Sigmoid colon (tissue), 7 donors: ENCODE measurements around the gene CACNA1C. TPM values are rescaled to one million over a fixed set of nuclear protein-coding genes. Genes with fewer than 3 reads are reported as not detected.
A peak's percentile ranks its signal among the peaks of the same experiment; 100 is the strongest.

Source experiments
- DNase-seq: peaks from one replicate; pipeline ENCODE4 v3.0.0-alpha.2; 2019
- H3K27ac ChIP-seq, 4 donors: fragments of 200-600 bp; sonication (generic); one replicate each; pipeline ENCODE4 v1.5.1; 2016 to 2019; ENCODE audit warnings: mild to moderate bottlenecking in 1 of 4
- H3K27me3 ChIP-seq, 3 donors: fragments of 200-600 bp; sonication (generic); one replicate each; pipeline ENCODE4 v1.5.1; 2019; ENCODE audit warnings: mild to moderate bottlenecking in 1 of 3
- H3K36me3 ChIP-seq, 4 donors: fragments of 200-600 bp; sonication (generic); one replicate each; pipeline ENCODE4 v1.5.1; 2016 to 2019
- H3K4me1 ChIP-seq, 4 donors: fragments of 200-600 bp; sonication (generic); one replicate each; pipeline ENCODE4 v1.5.1; 2017 to 2019
- H3K4me3 ChIP-seq, 4 donors: fragments of 200-600 bp; sonication (generic); one replicate each; pipeline ENCODE4 v1.5.1; 2017 to 2019; ENCODE audit warnings: mild to moderate bottlenecking in 2 of 4, moderate library complexity in 1 of 4
- H3K9me3 ChIP-seq, 4 donors: fragments of 200-600 bp in 3 of 4; sonication (generic) in 3 of 4; one replicate each; pipeline versions ENCODE4 v1.5.1 to v1.6.1; 2013 to 2019
- EP300 ChIP-seq, 4 donors: sonication (generic); formaldehyde crosslinking; IDR thresholded peaks; one replicate each; pipeline ENCODE4 v1.6.1; 2017; ENCODE audit warnings: antibody characterized with exemption in 4 of 4
- POLR2A ChIP-seq, 2 donors: fragments of 450-650 bp; IDR thresholded peaks; one replicate each; pipeline ENCODE4 v1.6.1; 2016; ENCODE audit warnings: antibody characterized with exemption in 2 of 2, mild to moderate bottlenecking in 2 of 2, moderate library complexity in 2 of 2
- POLR2AphosphoS5 ChIP-seq, 4 donors: sonication (generic); formaldehyde crosslinking; IDR thresholded peaks; one replicate each; pipeline ENCODE4 v1.6.1; 2017; ENCODE audit warnings: antibody characterized with exemption in 4 of 4
- WGBS, 2 donors: extraction: QIAGEN DNeasy Blood & Tissue Kit; methylation state at CpG; one replicate each; pipeline ENCODE4 v1.1.7; 2013; 5-methylcytosine and 5-hydroxymethylcytosine counted together
- intact Hi-C: fragments of 100-400 bp; cut with DNase I; formaldehyde crosslinking; loops from one replicate; pipeline ENCODE4 v1.15.1; 2023
- polyA plus RNA-seq, 3 donors: library from polyadenylated mRNA; stranded (reverse); fragments of 200-250 nt; gene quantifications; one replicate each; pipeline ENCODE4 v1.2.3, GENCODE V29; 2013
- total RNA-seq, 4 donors: library from RNA; depleted of rRNA; stranded (reverse); fragments of >200 nt; gene quantifications; one replicate each; pipeline ENCODE4 v1.1.0, GENCODE V29; 2016
- TF ChIP-seq, protein P1 (sequence below), 4 experiments: fragments of 450-650 bp in 3 of 4; fragments of 200-600 bp in 1 of 4; IDR thresholded peaks; one replicate each; pipeline ENCODE4 v1.5.1; 2016 to 2019; ENCODE audit warnings: antibody characterized with exemption in 4 of 4, mild to moderate bottlenecking in 3 of 4, moderate library complexity in 2 of 4
- donor health status: healthy with polysubstance abuse.
- donor health status: Bipolar disorder and iron deficiency.
- donor health status: healthy.

The CACNA1C gene
- total and polyA plus RNA-seq, 7 donors: 0.46 to 213 (median 62.0) TPM

DNA sequence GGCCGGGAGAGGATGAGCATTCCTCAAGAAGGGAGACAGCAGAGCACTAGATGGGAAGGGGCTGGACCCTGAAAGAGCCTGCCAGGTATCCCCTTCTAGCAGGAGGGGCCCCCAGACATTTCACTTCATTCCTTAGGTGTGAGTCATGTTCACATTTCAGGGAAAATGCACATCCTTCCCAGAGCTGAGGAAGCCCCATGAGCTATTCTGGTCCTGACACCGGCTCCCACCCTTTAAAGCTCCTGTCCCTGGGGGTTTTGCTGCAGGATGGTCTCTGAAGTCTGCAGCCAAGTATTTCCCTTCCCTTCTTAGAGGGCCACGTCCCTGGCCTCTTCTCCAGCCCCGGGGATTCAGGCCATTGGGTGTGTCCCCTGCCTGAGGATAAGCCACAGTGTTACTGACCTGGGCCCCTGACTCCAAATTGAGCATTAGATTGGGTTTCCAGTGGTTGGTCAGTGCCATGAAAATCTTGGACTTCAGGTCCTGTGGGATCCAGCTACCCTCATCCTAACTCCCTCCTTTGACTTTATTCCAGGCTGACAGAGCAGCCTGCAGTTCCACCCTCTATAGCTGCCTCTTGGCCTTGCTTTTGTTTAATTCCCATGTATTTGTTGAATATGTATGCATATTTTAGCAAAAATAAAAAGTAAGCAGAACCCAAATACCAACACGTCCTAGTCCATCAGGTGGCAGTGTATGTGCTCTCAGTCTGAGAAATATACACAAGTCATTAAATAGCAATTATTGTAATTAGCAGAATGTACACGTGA is 267.1 kb downstream of the CACNA1C start:
- no peaks in the 10 kb centered on the region for H3K36me3 ChIP-seq
- H3K4me3 ChIP-seq: no peak overlapping the region
- H3K4me1 ChIP-seq: peaks cover 0 to 89% (median 65%) of the 10 kb centered on the region in 4 donors
- WGBS, 2 donors: 62 to 74% methylated on average over 6 of the region's 6 CpGs
- H3K9me3 ChIP-seq: no peaks in the 10 kb centered on the region
- no peak for TF ChIP-seq EP300 (IDR thresholded peaks at IDR 0.05)
- TF ChIP-seq, protein P1, sequence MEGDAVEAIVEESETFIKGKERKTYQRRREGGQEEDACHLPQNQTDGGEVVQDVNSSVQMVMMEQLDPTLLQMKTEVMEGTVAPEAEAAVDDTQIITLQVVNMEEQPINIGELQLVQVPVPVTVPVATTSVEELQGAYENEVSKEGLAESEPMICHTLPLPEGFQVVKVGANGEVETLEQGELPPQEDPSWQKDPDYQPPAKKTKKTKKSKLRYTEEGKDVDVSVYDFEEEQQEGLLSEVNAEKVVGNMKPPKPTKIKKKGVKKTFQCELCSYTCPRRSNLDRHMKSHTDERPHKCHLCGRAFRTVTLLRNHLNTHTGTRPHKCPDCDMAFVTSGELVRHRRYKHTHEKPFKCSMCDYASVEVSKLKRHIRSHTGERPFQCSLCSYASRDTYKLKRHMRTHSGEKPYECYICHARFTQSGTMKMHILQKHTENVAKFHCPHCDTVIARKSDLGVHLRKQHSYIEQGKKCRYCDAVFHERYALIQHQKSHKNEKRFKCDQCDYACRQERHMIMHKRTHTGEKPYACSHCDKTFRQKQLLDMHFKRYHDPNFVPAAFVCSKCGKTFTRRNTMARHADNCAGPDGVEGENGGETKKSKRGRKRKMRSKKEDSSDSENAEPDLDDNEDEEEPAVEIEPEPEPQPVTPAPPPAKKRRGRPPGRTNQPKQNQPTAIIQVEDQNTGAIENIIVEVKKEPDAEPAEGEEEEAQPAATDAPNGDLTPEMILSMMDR (IDR thresholded peaks at IDR 0.05): no peak
- TF ChIP-seq POLR2AphosphoS5 (IDR thresholded peaks at IDR 0.05): no peak
- no peak for TF ChIP-seq POLR2A (IDR thresholded peaks at IDR 0.05)
- H3K27ac ChIP-seq: peak overlapping the region; percentile 18 to 71 (median 50)
- no peaks in the 10 kb centered on the region for H3K27me3 ChIP-seq
- DNase-seq: no peak
- intact Hi-C loops: no loop called here

DNA sequence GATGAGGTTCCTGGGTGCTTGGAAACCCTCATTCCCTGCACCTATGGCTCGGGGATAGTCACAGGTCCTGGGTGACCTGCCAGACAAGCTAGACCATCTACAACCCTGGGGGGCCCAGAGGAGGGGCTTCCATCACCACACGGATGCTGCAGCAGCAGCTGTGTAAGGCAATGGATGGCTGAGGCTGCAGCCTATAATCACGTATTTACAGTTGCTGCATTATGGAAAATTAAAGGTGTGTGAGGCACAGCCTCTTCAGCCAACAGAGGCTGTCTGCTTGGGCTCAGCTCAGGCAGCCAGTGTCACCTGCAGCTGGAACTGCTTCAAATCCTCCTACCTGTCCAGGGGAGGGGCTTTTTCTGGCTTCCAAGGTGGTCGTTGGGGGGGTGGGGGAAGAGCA is 268.1 kb downstream of the CACNA1C start:
- no peak for TF ChIP-seq POLR2A (IDR thresholded peaks at IDR 0.05)
- TF ChIP-seq, protein P1 (IDR thresholded peaks at IDR 0.05): no peak
- TF ChIP-seq POLR2AphosphoS5 (IDR thresholded peaks at IDR 0.05): no peak
- no peak for TF ChIP-seq EP300 (IDR thresholded peaks at IDR 0.05)
- Histone ChIP-seq H3K36me3 (no peaks in the 10 kb centered on the region), H3K9me3 (no peaks in the 10 kb centered on the region), H3K27ac (peak overlapping the region in 2 of 4 donors; percentile 65 to 71), H3K4me1 (peaks cover 0 to 86% (median 62%) of the 10 kb centered on the region in 4 donors), H3K4me3 (no peak overlapping the region), H3K27me3 (no peaks in the 10 kb centered on the region)
- no peak for DNase-seq
- intact Hi-C loops: no loop called here
- WGBS, 2 donors: 53 to 74% methylated on average over 4 of the region's 4 CpGs

DNA sequence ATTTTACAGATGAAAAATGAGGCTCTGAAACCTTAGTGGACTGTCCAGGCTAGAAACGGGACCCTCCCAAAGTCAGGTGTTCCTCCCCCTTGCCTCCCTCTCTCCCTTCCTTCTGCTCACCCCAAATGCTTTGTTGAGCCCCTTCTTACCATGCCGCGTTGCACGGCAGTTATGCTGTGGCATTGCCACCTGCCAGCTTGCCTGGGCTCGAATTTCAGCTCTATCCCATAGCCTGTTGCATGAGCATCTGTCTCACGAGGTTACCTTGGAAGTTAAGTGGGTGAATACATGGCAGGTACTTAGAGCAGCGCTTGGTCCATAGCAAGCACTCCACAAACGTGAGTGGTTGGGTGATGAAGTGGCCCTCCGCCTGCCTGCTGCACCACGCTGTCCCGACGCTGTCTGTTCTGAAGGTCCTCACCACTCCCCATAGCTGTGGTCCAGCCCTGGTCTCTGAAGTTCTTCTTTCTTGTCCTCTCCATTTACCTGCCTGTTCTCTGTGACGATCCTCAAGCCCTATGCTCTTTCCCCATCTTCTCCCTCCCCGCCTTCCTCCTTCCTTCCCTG is 269.9 kb downstream of the CACNA1C start:
- TF ChIP-seq EP300 (IDR thresholded peaks at IDR 0.05) (no peak), POLR2A (IDR thresholded peaks at IDR 0.05) (no peak), POLR2AphosphoS5 (IDR thresholded peaks at IDR 0.05) (no peak)
- TF ChIP-seq, protein P1 (IDR thresholded peaks at IDR 0.05): no peak
- intact Hi-C loops: no loop called here
- H3K36me3 ChIP-seq: no peaks in the 10 kb centered on the region
- no peak for DNase-seq
- H3K27ac ChIP-seq: peak overlapping the region in 3 of 4 donors; percentile 45 to 74 (median 71)
- H3K9me3 ChIP-seq: no peaks in the 10 kb centered on the region
- no peak overlapping the region for H3K4me3 ChIP-seq
- no peaks in the 10 kb centered on the region for H3K27me3 ChIP-seq
- peaks cover 0 to 76% (median 57%) of the 10 kb centered on the region in 4 donors for H3K4me1 ChIP-seq
- 84 to 91% methylated on average over 14 of the region's 14 CpGs for WGBS, 2 donors

DNA sequence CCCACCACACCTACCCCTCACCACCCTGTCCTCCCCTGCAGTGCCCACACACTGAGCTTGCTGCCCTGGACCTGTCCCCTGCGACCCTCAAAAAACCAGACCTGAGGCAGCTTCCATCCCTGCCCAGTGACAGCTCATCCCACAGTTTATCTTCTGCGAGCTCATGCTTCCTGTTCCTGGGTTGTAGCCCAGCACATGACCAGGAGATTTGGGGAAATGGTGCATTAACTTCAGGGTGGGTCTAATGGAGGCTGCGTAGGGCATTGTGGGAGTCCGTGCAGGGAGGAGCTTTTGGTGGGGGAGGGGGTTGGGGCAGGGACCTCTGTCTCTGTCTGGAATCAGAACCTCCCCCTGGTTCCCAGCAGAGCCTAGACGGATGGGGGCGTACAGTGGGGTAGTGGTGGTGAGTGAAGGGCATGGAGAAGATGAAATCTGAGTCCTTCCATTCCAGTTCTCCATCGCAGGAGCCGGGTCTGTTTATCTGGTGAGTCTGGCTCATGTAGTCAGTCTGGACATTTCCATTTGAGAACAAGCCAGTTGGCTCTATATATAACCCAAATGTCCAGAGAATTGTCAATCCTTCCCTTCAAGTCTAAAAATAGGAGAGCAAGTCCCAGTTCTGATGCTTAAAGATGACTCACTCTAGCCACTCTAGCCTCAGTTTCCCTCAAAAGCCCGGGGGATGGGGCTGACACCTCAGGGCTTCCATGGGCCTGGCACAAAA is 270.9 kb downstream of the CACNA1C start:
- no peak for TF ChIP-seq POLR2A (IDR thresholded peaks at IDR 0.05)
- peak in 1 of 4 donors; percentile 5 for TF ChIP-seq POLR2AphosphoS5 (IDR thresholded peaks at IDR 0.05)
- TF ChIP-seq, protein P1 (IDR thresholded peaks at IDR 0.05): no peak
- H3K9me3 ChIP-seq: no peaks in the 10 kb centered on the region
- DNase-seq: no peak
- H3K27ac ChIP-seq: peak overlapping the region; percentile 45 to 74 (median 60)
- 73 to 75% methylated on average over 9 of the region's 9 CpGs for WGBS, 2 donors
- H3K36me3 ChIP-seq: no peaks in the 10 kb centered on the region
- H3K4me3 ChIP-seq: no peak overlapping the region
- no peaks in the 10 kb centered on the region for H3K27me3 ChIP-seq
- peaks cover 0 to 65% (median 50%) of the 10 kb centered on the region in 4 donors for H3K4me1 ChIP-seq
- intact Hi-C loops: no loop called here
